Uterus (tissue), 4 donors: Measurements from ENCODE around the gene GMPR2. TPM values are rescaled to one million over a fixed set of nuclear protein-coding genes. Genes with fewer than 3 reads are reported as not detected.

Source experiments
- DNase-seq, 2 donors: peaks; one replicate each; pipeline ENCODE4 v3.0.0-alpha.2; 2019 to 2020
- H3K27ac ChIP-seq, 2 donors: fragments of 200-600 bp; sonication (generic); 1 replicate in 1 of 2; 2 replicates in 1 of 2; pipeline ENCODE4 v1.5.1; 2016 to 2018
- H3K27me3 ChIP-seq, 2 donors: fragments of 200-600 bp; sonication (generic); one replicate each; pipeline ENCODE4 v1.5.1; 2018 to 2019; ENCODE audit warnings: control low read depth in 1 of 2
- H3K36me3 ChIP-seq, 2 donors: fragments of 200-600 bp; sonication (generic); one replicate each; pipeline ENCODE4 v1.5.1; 2019; ENCODE audit warnings: control low read depth in 1 of 2
- H3K4me1 ChIP-seq, 2 donors: fragments of 200-600 bp; sonication (generic); one replicate each; pipeline ENCODE4 v1.5.1; 2018 to 2019; ENCODE audit warnings: control low read depth in 1 of 2
- H3K4me3 ChIP-seq, 2 donors: fragments of 200-600 bp; sonication (generic); 1 replicate in 1 of 2; 2 replicates in 1 of 2; pipeline ENCODE4 v1.5.1; 2018 to 2019; ENCODE audit warnings: mild to moderate bottlenecking in 1 of 2
- H3K9me3 ChIP-seq, 2 donors: fragments of 200-600 bp; sonication (generic); one replicate each; pipeline ENCODE4 v1.5.1; 2019; ENCODE audit warnings: control low read depth in 1 of 2
- POLR2A ChIP-seq, 2 donors: fragments of 450-650 bp; IDR thresholded peaks; one replicate each; pipeline ENCODE4 v1.6.1; 2016; ENCODE audit warnings: antibody characterized with exemption in 2 of 2, mild to moderate bottlenecking in 1 of 2, moderate library complexity in 1 of 2
- intact Hi-C: fragments of 100-400 bp; cut with DNase I; formaldehyde crosslinking; loops from one replicate; pipeline ENCODE4 v1.15.1; 2023; ENCODE audit warnings: low total_unique reads
- total RNA-seq, 4 donors: library from RNA; depleted of rRNA in 3 of 4; stranded (reverse); fragments of >200 nt in 3 of 4; gene quantifications; one replicate each; pipeline versions ENCODE4 v1.1.0 to v1.2.4, GENCODE V29; 2014 to 2023
- TF ChIP-seq, protein P1 (sequence below), 4 experiments: fragments of 200-600 bp in 2 of 4; fragments of 450-650 bp in 2 of 4; sonication (generic) in 2 of 4; IDR thresholded peaks; one replicate each; pipeline ENCODE4 v1.5.1; 2016 to 2019; ENCODE audit warnings: antibody characterized with exemption in 4 of 4, mild to moderate bottlenecking in 2 of 4, moderate library complexity in 1 of 4
- donor health status: DM: yes; HTN: yes; CAD: no.

GMPR2 gene
- total RNA-seq, 4 donors from 2014 or later, result 38.9 to 60.9 (median 48.8) TPM

DNA sequence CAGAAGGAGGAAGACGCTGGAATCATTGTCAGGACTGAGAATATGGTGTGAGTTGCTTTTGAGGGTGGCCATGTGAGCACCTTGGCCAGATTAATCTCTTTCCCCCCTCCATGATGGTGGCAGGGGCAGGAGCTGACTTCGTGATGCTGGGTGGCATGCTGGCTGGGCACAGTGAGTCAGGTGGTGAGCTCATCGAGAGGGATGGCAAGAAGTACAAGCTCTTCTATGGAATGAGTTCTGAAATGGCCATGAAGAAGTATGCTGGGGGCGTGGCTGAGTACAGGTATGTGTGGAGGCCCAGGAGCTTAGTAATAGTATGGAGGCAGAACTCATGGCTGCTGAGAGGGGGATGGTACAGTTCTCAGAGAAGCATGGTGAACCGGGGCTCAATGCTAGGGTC is 5.4 kb downstream of the GMPR2 start:
- Histone ChIP-seq H3K9me3 (no peaks in the 10 kb centered on the region), H3K36me3 (no peaks in the 10 kb centered on the region), H3K4me1 (peaks cover 0 to 28% of the 10 kb centered on the region in 2 donors), H3K27me3 (no peaks in the 10 kb centered on the region), H3K27ac (no peak overlapping the region), H3K4me3 (no peak overlapping the region)
- intact Hi-C loops, result loop anchor here (10.0 kb wide), 1 partner anchor 197 kb away; no protein-coding TSS in a partner anchor
- no peak for DNase-seq
- TF ChIP-seq, protein P1, sequence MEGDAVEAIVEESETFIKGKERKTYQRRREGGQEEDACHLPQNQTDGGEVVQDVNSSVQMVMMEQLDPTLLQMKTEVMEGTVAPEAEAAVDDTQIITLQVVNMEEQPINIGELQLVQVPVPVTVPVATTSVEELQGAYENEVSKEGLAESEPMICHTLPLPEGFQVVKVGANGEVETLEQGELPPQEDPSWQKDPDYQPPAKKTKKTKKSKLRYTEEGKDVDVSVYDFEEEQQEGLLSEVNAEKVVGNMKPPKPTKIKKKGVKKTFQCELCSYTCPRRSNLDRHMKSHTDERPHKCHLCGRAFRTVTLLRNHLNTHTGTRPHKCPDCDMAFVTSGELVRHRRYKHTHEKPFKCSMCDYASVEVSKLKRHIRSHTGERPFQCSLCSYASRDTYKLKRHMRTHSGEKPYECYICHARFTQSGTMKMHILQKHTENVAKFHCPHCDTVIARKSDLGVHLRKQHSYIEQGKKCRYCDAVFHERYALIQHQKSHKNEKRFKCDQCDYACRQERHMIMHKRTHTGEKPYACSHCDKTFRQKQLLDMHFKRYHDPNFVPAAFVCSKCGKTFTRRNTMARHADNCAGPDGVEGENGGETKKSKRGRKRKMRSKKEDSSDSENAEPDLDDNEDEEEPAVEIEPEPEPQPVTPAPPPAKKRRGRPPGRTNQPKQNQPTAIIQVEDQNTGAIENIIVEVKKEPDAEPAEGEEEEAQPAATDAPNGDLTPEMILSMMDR (IDR thresholded peaks at IDR 0.05), result no peak
- TF ChIP-seq POLR2A (IDR thresholded peaks at IDR 0.05), result no peak

DNA sequence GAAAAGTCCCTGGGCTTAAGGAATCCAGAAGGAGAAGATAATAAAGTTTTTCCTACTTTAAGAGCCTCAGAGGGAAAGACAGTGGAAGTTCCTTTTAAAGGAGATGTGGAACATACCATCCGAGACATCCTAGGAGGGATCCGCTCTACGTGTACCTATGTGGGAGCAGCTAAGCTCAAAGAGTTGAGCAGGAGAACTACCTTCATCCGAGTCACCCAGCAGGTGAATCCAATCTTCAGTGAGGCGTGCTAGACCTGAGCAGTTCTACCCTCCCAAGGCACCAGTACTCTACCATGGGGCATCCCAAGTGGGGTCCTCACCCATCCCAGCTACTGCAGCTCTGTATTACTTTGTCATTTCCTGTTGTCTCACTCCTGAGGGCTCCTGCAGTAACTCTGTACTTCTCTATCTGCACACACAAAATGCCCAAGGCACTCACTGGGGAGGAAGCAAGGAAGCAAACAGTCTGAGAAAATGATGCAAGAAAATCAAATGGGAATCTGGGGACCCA is 5.9 kb downstream of the GMPR2 start:
- H3K4me3 ChIP-seq, result no peak overlapping the region
- no peak for DNase-seq
- no peaks in the 10 kb centered on the region for H3K27me3 ChIP-seq
- no peak overlapping the region for H3K27ac ChIP-seq
- TF ChIP-seq, protein P1 (IDR thresholded peaks at IDR 0.05), result no peak
- TF ChIP-seq POLR2A (IDR thresholded peaks at IDR 0.05), result no peak
- intact Hi-C loops, result loop anchor here (10.0 kb wide), 1 partner anchor 196 kb away; no protein-coding TSS in a partner anchor
- no peaks in the 10 kb centered on the region for H3K9me3 ChIP-seq
- no peaks in the 10 kb centered on the region for H3K36me3 ChIP-seq
- peaks cover 0 to 23% of the 10 kb centered on the region in 2 donors for H3K4me1 ChIP-seq

DNA sequence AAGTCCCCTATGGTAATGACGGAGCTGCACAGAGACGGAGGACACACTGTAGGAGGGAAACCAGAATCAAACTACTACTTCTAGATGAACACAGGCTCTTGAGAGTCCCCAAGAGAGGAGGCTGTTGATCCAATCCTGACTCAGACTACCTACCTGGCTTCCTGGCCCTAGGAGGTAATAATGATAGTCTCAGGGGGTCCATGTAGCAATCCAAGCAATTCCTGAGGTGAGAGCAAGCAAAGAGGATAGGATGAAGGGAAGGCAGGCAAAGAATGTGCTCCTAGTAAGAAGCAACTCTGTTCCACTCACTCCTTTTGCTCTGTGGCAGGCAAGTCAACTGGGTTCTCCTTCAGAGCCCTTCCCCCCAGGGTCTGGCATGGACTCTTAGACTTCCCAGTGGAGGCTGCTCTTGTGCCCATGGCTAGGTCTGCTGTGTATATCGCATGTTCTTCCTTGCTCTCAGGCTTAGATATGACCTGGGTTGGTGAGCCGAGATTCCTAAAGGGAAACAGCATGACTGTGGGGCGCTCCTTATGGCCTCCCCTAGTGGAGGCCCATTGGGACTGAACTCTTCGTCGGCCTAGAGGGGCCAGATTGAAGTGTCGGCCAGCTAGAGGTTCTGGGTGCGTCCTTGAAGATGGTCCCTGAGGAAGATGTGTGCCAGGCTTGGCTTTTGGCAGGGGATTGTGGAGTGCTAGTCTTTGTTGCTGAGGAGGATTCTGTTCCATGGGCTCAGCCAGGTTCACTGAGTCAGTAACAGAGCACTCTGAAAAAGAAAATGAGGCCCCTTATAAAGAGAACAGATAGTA is 7.6 kb downstream of the GMPR2 start:
- no peaks in the 10 kb centered on the region for H3K27me3 ChIP-seq
- TF ChIP-seq, protein P1 (IDR thresholded peaks at IDR 0.05), result no peak
- no peak for TF ChIP-seq POLR2A (IDR thresholded peaks at IDR 0.05)
- H3K4me1 ChIP-seq, result peaks cover 0 to 21% of the 10 kb centered on the region in 2 donors
- H3K27ac ChIP-seq, result peak overlapping the region; percentile 0 to 97
- no peaks in the 10 kb centered on the region for H3K9me3 ChIP-seq
- intact Hi-C loops, result loop anchor here (10.0 kb wide), 1 partner anchor 54 kb away; the partner anchor contains the start of genes DHRS1 and NOP9
- no peak overlapping the region for H3K4me3 ChIP-seq
- H3K36me3 ChIP-seq, result no peaks in the 10 kb centered on the region
- no peak for DNase-seq

DNA sequence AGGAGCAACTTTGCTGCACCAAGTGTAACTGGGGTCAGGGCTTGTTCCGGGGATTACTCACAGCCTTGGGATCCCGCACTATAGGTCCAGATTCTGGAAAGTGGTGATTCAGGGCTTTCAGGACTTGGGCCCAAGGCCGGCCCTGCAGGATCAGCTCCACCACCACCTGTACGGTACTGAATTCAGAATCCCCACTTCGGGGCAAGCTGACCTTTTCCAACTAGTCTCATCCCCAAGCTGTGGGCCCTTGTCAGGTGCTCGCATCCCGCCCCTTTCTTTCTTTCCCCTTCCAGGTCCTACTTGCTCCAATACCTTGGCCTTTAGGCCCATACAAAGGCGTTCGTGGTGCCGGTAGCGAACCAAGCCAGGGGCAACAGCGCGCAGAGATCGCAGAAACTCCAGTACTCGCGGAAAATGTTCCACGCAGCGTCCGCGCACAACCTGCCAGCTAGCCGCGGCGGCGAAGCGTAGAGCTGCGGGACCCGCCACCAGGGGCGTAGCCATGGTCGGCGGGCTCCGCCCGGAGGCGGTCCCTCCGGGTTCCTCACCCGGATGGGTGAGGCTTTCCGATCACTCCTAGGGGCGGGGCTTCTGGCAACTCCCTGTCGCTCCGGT is 9.2 kb downstream of the GMPR2 start:
- peak overlapping the region; percentile 51 to 62 for H3K4me3 ChIP-seq
- no peaks in the 10 kb centered on the region for H3K9me3 ChIP-seq
- no peak for TF ChIP-seq POLR2A (IDR thresholded peaks at IDR 0.05)
- TF ChIP-seq, protein P1 (IDR thresholded peaks at IDR 0.05), result peak; percentile 56 to 85 (median 74)
- H3K27me3 ChIP-seq, result no peaks in the 10 kb centered on the region
- peak; percentile 92 to 93 for DNase-seq
- peak overlapping the region; percentile 94 to 97 for H3K27ac ChIP-seq
- H3K4me1 ChIP-seq, result peaks cover 0 to 21% of the 10 kb centered on the region in 2 donors
- intact Hi-C loops, result loop anchor here (10.0 kb wide), 1 partner anchor 53 kb away; the partner anchor contains the start of genes DHRS1 and NOP9
- H3K36me3 ChIP-seq, result no peaks in the 10 kb centered on the region
